GM21360 (cell line): ENCODE results near the gene HLA-A.

Experiments used
- ATAC-seq: cut with Tn5 transposase; IDR thresholded peaks from one replicate; pipeline ENCODE4 v1.9.1; 2021; ENCODE audit warnings: mild to moderate bottlenecking, moderate library complexity; ENCODE audit not compliant: unreplicated experiment

The HLA-A gene

DNA sequence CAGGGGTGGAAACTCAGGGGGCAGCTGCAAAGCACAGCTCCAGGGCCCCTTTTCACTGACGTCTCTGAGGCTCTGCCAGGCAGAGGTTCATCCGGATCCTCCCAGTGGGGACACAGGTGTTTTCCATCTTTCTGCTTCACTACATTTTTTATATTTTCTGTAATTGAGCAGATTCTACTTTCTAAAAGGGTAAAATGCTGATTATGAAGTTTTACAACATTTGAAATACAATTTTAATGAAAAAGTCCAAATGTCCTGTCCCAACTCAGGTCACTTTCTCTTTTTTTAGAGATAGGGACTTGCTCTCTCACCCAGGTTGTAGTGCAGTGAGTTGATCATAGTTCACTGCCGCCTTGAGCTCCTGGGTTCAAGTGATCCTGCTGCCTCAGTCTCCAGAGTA lies 41.9 kb downstream of the HLA-A start:
- ATAC-seq: no peak

DNA sequence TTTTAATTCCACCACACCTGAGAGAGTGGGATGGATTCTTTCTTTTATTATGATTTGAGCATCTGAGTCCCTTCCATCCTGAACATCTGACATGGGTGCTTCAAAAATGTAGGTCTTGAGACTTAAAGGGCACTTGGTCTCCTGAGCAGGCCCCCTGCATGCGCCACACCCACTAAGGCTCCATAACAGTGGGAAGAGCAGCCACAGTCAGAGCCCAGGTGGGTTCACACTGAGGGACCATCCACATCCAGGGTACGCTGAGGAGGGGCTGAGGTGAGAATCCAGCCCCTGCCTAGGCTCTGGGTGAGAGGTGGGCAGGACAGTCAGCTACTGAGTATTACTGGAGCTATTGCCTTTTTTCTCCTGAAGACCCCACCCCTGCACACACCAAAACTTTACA lies 42.7 kb downstream of the HLA-A start:
- ATAC-seq: no peak

DNA sequence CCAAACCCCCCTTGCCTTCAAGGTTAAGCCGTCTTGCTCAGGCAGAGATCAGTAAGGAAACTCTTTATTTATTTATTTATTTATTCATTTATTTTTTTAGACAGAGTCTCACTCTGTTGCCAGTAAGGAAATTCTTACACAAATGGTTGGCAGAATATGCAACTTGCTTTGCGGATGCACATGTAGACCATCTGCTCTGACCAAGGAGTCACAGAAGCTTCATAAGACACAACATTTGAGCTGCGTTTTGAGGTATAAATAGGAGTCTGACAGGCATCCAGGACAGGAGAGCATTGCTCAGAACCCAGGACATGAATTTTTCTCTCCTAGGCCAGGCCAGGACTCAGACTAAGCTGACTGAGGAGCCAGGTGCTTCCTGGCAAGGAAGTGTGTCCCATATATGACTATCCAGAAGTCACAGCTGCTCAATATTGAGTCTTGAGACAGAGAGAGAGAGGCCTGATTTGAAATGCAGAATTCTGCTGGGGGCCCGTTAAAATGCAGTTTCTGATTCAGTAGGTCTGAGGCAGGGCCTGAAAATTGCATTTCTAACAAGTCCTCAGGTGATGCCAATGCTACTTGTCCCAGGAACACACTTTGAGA lies 43.9 kb downstream of the HLA-A start:
- ATAC-seq: no peak

DNA sequence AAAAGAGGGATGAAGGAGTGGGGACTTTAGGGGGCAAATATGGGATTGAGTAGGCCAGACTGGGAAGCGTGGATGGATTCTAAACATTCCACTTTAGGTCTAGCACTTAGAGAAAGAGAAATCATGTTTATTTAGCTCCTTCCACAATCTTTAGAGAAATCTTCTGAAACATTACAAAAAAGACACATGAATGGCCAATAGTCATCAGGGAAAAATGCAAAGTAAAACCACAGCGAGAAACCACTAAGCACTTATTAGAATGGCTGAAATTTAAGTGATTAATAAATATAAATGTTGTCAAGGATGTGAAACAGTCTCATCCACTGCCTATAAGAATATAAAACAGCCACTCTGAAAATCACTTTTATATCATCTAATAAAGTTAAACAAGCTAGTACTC lies 46.9 kb downstream of the HLA-A start:
- no peak for ATAC-seq

DNA sequence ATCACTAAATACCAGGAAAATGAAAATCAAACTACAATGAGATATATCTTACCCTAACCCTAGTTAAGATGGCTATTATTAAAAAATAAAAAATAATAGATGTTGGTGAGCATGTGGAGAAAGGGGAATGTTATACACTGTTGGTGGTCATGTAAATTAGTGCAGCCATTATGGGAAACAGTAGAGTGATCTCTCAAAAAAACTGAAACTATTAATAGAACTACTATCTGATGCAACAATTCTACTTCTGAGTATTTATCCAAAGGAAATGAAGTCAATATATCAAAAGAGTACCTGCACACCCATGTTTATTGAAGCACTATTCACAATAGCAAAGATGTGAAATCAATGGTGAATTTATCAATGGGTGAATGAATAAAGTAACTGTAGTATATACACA lies 48.6 kb downstream of the HLA-A start:
- no peak for ATAC-seq

DNA sequence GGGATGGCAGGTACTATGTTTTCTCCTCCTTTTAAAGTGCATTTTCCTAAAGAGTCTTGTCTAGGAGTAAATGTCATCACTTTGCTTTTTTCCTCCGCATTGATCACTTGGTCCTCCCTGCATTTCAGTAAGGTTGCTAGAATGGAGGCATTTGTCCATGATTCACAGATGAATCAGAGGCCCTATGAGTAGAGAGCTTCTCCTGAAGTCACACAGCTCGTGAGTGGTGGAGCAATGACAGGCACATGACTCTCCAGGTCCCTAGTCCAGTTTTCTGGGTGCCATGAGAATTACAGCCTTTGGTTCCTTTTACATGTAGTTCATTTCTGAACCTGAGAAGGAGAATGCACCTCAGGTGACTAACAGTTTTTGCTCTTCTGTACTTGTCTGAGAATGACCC lies 50.5 kb downstream of the HLA-A start:
- no peak for ATAC-seq

DNA sequence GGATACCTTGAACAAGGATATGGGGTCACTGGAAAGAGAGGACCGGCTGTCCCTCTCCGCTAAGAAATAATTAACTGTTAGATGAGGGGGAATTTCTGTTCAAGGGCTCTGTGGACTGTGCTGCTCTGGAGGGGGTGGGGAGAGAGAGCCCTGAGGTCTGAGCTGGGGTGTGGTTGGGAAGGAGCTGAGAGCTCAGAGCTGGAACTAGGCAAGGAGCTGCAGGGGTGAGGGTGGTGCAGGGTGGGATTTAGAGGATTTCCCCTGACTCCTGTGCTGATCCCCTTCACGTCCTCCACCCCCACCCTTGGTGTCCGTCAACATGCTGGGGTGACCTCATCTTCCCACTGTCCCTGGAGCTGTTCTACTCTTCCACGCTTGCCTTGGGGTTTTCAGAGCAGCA lies 52.5 kb downstream of the HLA-A start:
- no peak for ATAC-seq

DNA sequence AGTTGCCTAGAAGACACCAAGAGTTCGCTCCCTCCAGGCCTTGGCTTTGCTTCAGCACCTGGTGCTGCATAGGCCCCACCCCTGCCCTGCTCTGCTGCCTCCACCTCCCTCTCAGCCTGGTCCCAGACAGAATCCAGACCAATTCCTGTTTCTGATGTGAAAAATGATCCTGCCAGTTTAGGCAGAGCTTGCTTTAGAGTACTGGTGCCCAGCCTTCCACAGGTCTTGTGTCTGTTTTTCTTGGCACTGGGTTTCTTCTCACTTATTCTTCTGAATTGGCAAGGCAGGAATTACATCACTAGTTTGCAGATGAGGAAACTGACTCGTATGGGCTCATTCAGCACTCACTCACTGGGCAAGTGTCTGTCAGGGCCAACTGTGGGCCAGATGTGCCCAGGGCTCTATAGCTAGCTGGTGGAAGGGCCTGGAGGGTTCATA lies 53.0 kb downstream of the HLA-A start:
- no peak for ATAC-seq
